ENCODE data around the gene SV2C. TPM values are rescaled to one million over a fixed set of nuclear protein-coding genes. Genes with fewer than 3 reads are reported as not detected.
"Not testable (repeated sequence)": the region's sequence is repeated elsewhere in the genome, so short reads cannot be mapped to it uniquely, and the experiment has no call there.

The SV2C gene
- total RNA-seq, 1 experiment from 2014 or later: 0.09 TPM

GRCh38 chr5:76240336-76240735 is 157.2 kb downstream of the SV2C start (continued):
- TF ChIP-seq USF2 (CRISPR knock-in tag; IDR thresholded peaks at IDR 0.05) (no peak), TP53 (CRISPR knock-in tag; IDR thresholded peaks at IDR 0.05) (no peak), JAZF1 (CRISPR knock-in tag; IDR thresholded peaks at IDR 0.05) (no peak)

GRCh38 chr5:76242155-76242554 is 159.0 kb downstream of the SV2C start:
- H3K27ac Mint-ChIP-seq; CTCF ChIA-PET; H3K9me3 Mint-ChIP-seq; H3K4me3 Mint-ChIP-seq; H3K36me3 Mint-ChIP-seq; ATAC-seq; DNase-seq (ENCODE audit: low spot score); H3K27me3 Mint-ChIP-seq (ENCODE audit: low read depth); H3K4me1 Mint-ChIP-seq: not testable (repeated sequence)
- POLR2A ChIA-PET: interaction anchor here (0.7 kb wide), 1 partner anchor 128 kb away, joined by 5 read pairs; no protein-coding TSS in a partner anchor

- no peak for ATAC-seq
- Mint-ChIP-seq H3K27ac (no peak overlapping the region), H3K4me1 (no peaks in the 10 kb centered on the region), H3K9me3 (no peaks in the 10 kb centered on the region), H3K36me3 (no peaks in the 10 kb centered on the region), H3K4me3 (no peak overlapping the region), H3K27me3 (ENCODE audit: low read depth) (no peaks in the 10 kb centered on the region; the same call in 1 of the 2 replicates)
- DNase-seq (ENCODE audit: low spot score): no peak
- TF ChIP-seq CDX4 (CRISPR knock-in tag; IDR thresholded peaks at IDR 0.05; ENCODE audit: borderline replicate concordance) (no peak), ATF2 (CRISPR knock-in tag; IDR thresholded peaks at IDR 0.05; ENCODE audit: borderline replicate concordance, low read depth) (no peak), SP1 (CRISPR knock-in tag; conservative IDR thresholded peaks at IDR 0.05) (no peak), RELA (CRISPR knock-in tag; IDR thresholded peaks at IDR 0.05; ENCODE audit: borderline replicate concordance) (no peak), MXD4 (CRISPR knock-in tag; IDR thresholded peaks at IDR 0.05; ENCODE audit: borderline replicate concordance) (no peak), PRRX2 (CRISPR knock-in tag; IDR thresholded peaks at IDR 0.05) (no peak)
- POLR2A ChIA-PET: no interaction called here
- CTCF ChIA-PET: no interaction called here
These were observed 162.4 kb downstream of the SV2C start for GRCh38 chr5:76245590-76245989.

- POLR2A ChIA-PET: no interaction called here
- no peaks in the 10 kb centered on the region; the same call in 1 of the 2 replicates for H3K27me3 Mint-ChIP-seq (ENCODE audit: low read depth)
- no peak overlapping the region for H3K27ac Mint-ChIP-seq
- no peak for DNase-seq (ENCODE audit: low spot score)
- no peaks in the 10 kb centered on the region for H3K4me1 Mint-ChIP-seq
- H3K36me3 Mint-ChIP-seq: no peaks in the 10 kb centered on the region
- CTCF ChIA-PET: no interaction called here
- ATAC-seq: no peak
- no peak overlapping the region for H3K4me3 Mint-ChIP-seq
- H3K9me3 Mint-ChIP-seq: no peaks in the 10 kb centered on the region
- TF ChIP-seq ZNF219 (CRISPR knock-in tag; IDR thresholded peaks at IDR 0.05; ENCODE audit: borderline replicate concordance) (no peak), MLX (CRISPR knock-in tag; IDR thresholded peaks at IDR 0.05) (no peak), NFYB (CRISPR knock-in tag; conservative IDR thresholded peaks at IDR 0.05; ENCODE audit: low read depth) (no peak), CREM (CRISPR knock-in tag; IDR thresholded peaks at IDR 0.05) (no peak), JUN (CRISPR knock-in tag; IDR thresholded peaks at IDR 0.05) (no peak), RORB (CRISPR knock-in tag; IDR thresholded peaks at IDR 0.05) (no peak), ZNF281 (CRISPR knock-in tag; IDR thresholded peaks at IDR 0.05) (no peak), NFATC4 (CRISPR knock-in tag; IDR thresholded peaks at IDR 0.05) (no peak), ETV6 (CRISPR knock-in tag; IDR thresholded peaks at IDR 0.05) (no peak), ZBTB21 (CRISPR knock-in tag; IDR thresholded peaks at IDR 0.05; ENCODE audit: borderline replicate concordance) (no peak), ZNF532 (CRISPR knock-in tag; IDR thresholded peaks at IDR 0.05; ENCODE audit: borderline replicate concordance) (no peak), ZMAT4 (CRISPR knock-in tag; IDR thresholded peaks at IDR 0.05) (no peak)
These were observed 166.4 kb downstream of the SV2C start for GRCh38 chr5:76249621-76250020.
